KMS-11 (cell line): ENCODE data around the gene DDX55.

Source experiments
- H2AFZ ChIP-seq: fragments of 200-600 bp; sonication (generic); 2 replicates; pipeline ENCODE4 v1.6.1; 2016; ENCODE audit warnings: antibody characterized with exemption, mixed run types, low read depth
- H3K27ac ChIP-seq: fragments of 200-600 bp; sonication (generic); 2 replicates; pipeline ENCODE4 v1.6.1; 2016; ENCODE audit warnings: mild to moderate bottlenecking, mixed run types
- H3K27me3 ChIP-seq: fragments of 200-600 bp; sonication (generic); 2 replicates; pipeline ENCODE4 v1.6.1; 2017; ENCODE audit warnings: mild to moderate bottlenecking, low read depth, mixed run types, moderate library complexity; ENCODE audit not compliant: insufficient read depth
- H3K36me3 ChIP-seq: fragments of 200-600 bp; sonication (generic); 2 replicates; pipeline ENCODE4 v1.6.1; 2017; ENCODE audit warnings: mild to moderate bottlenecking, mixed run types; ENCODE audit not compliant: insufficient read depth
- H3K4me1 ChIP-seq: fragments of 200-600 bp; sonication (generic); 2 replicates; pipeline ENCODE4 v1.6.1; 2016; ENCODE audit warnings: mild to moderate bottlenecking, low read depth, mixed run types; ENCODE audit not compliant: poor library complexity, severe bottlenecking
- H3K4me2 ChIP-seq: fragments of 200-600 bp; sonication (generic); 2 replicates; pipeline ENCODE4 v1.7.0; 2016; ENCODE audit warnings: mild to moderate bottlenecking, mixed run types
- H3K4me3 ChIP-seq: fragments of 200-600 bp; sonication (generic); IDR thresholded peaks from 2 replicates; pipeline ENCODE4 v1.6.1; 2017; ENCODE audit warnings: low read depth, low read length, mixed read lengths; ENCODE audit not compliant: insufficient read depth
- H3K79me2 ChIP-seq: fragments of 200-600 bp; sonication (generic); 2 replicates; pipeline ENCODE4 v1.6.1; 2016; ENCODE audit warnings: low read depth, mixed run types; ENCODE audit not compliant: insufficient read depth
- H3K9ac ChIP-seq: fragments of 200-600 bp; sonication (generic); 2 replicates; pipeline ENCODE4 v1.6.1; 2016; ENCODE audit warnings: mild to moderate bottlenecking, mixed run types
- H4K20me1 ChIP-seq: fragments of 200-600 bp; sonication (generic); 2 replicates; pipeline ENCODE4 v1.6.1; 2016; ENCODE audit warnings: mild to moderate bottlenecking, mixed run types; ENCODE audit not compliant: insufficient read depth
- CTCF ChIP-seq: fragments of 200-600 bp; sonication (generic); conservative IDR thresholded peaks from 2 replicates; pipeline ENCODE4 v1.6.1; 2017; ENCODE audit warnings: low read depth, mild to moderate bottlenecking, antibody characterized with exemption, low read length, moderate library complexity, mixed read lengths

The DDX55 gene

GRCh38 chr12:123621619-123622530 lies 20.0 kb downstream of the DDX55 start:
- TF ChIP-seq CTCF = no peak
- Histone ChIP-seq H4K20me1 (no peaks in the 10 kb centered on the region), H2AFZ (no peak overlapping the region), H3K27me3 (no peaks in the 10 kb centered on the region), H3K36me3 (no peaks in the 10 kb centered on the region), H3K4me2 (no peak overlapping the region), H3K4me3 (no peak overlapping the region), H3K79me2 (no peaks in the 10 kb centered on the region), H3K27ac (no peak overlapping the region), H3K4me1 (no peaks in the 10 kb centered on the region), H3K9ac (no peak overlapping the region)

- peaks cover 25% of the 10 kb centered on the region; the same call in 1 of the 2 replicates for H3K79me2 ChIP-seq
- no peaks in the 10 kb centered on the region for H4K20me1 ChIP-seq
- peak within 1 kb of the TSS; percentile 59 for H3K27ac ChIP-seq
- H3K9ac ChIP-seq = peak within 1 kb of the TSS; percentile 86
- H3K36me3 ChIP-seq = no peaks in the 10 kb centered on the region
- peaks cover 4% of the 10 kb centered on the region for H3K4me1 ChIP-seq
- no peak within 1 kb of the TSS for H3K4me3 ChIP-seq
- peak within 1 kb of the TSS; percentile 69 for H2AFZ ChIP-seq
- peak within 1 kb of the TSS; percentile 68 for H3K4me2 ChIP-seq
- TF ChIP-seq CTCF = no peak
- H3K27me3 ChIP-seq = no peaks in the 10 kb centered on the region
Observed at GRCh38 chr12:123633379-123634141, 31.7 kb downstream of the DDX55 start, which contains the start of the genes EIF2B1 and GTF2H3. Gene EIF2B1 (minus strand): TSS chr12:123633686. CDS start chr12:123633557, 129 bp downstream. Gene GTF2H3 (plus strand): TSS chr12:123633829. CDS start chr12:123633860, 31 bp downstream.

GRCh38 chr12:123634142-123634561 lies 32.3 kb downstream of the DDX55 start:
- no peaks in the 10 kb centered on the region for H4K20me1 ChIP-seq
- TF ChIP-seq CTCF = no peak
- peak overlapping the region; percentile 59 for H3K27ac ChIP-seq
- H3K27me3 ChIP-seq = no peaks in the 10 kb centered on the region
- no peak overlapping the region for H3K4me3 ChIP-seq
- peak overlapping the region; percentile 61 for H2AFZ ChIP-seq
- no peaks in the 10 kb centered on the region for H3K36me3 ChIP-seq
- peaks cover 25% of the 10 kb centered on the region; the same call in 1 of the 2 replicates for H3K79me2 ChIP-seq
- peaks cover 4% of the 10 kb centered on the region for H3K4me1 ChIP-seq
- peak overlapping the region; percentile 86 for H3K9ac ChIP-seq
- peak overlapping the region; percentile 52 for H3K4me2 ChIP-seq

- H3K4me2 ChIP-seq = no peak overlapping the region
- H3K27ac ChIP-seq = no peak overlapping the region
- no peak overlapping the region for H3K9ac ChIP-seq
- no peaks in the 10 kb centered on the region for H3K79me2 ChIP-seq
- H4K20me1 ChIP-seq = no peaks in the 10 kb centered on the region
- no peaks in the 10 kb centered on the region for H3K27me3 ChIP-seq
- H3K4me3 ChIP-seq = no peak overlapping the region
- H3K4me1 ChIP-seq = no peaks in the 10 kb centered on the region
- no peak overlapping the region for H2AFZ ChIP-seq
- TF ChIP-seq CTCF = no peak
- no peaks in the 10 kb centered on the region for H3K36me3 ChIP-seq
Observed at GRCh38 chr12:123643911-123644310, 42.0 kb downstream of the DDX55 start.
